Spleen (tissue), 7 donors: ENCODE results near the gene UBASH3B.

Experiments
- CTCF ChIP-seq, 11 experiments: fragments of 200-600 bp in 7 of 11; fragments of 450-650 bp in 4 of 11; sonication (generic) in 4 of 11; IDR thresholded peaks in 8 of 11; conservative IDR thresholded peaks in 3 of 11; 1 replicate in 7 of 11; 2 replicates in 4 of 11; pipeline versions ENCODE4 v1.4.0 to v1.8.0; 2016 to 2021; ENCODE audit warnings: antibody characterized with exemption in 11 of 11, inconsistent platforms in 4 of 11, mild to moderate bottlenecking in 1 of 11
- POLR2A ChIP-seq, 3 donors: fragments of 450-650 bp; IDR thresholded peaks; one replicate each; pipeline ENCODE4 v1.5.1; 2017; ENCODE audit warnings: antibody characterized with exemption in 3 of 3, mild to moderate bottlenecking in 1 of 3
- POLR2AphosphoS5 ChIP-seq, 3 donors: sonication (generic); formaldehyde crosslinking; IDR thresholded peaks; one replicate each; pipeline ENCODE4 v1.5.1; 2017; ENCODE audit warnings: antibody characterized with exemption in 3 of 3
- donor health status: DM: no; HTN: no; CAD: no; lungs with moderate emphysema.
- donor health status: DM: no; HTN: no; CAD: no.
- donor health status: DM: no; HTN: no; CAD: no.

- TF ChIP-seq CTCF (IDR thresholded peaks at IDR 0.05 in 8 of 11, conservative IDR thresholded peaks at IDR 0.05 in 3 of 11) (no peak), POLR2A (IDR thresholded peaks at IDR 0.05) (no peak), POLR2AphosphoS5 (IDR thresholded peaks at IDR 0.05) (no peak)
Measured at GRCh38 chr11:122726028-122726427, 70.5 kb downstream of the UBASH3B start.
